ENCODE data around the gene DNAJC12. TPM values are rescaled to one million over a fixed set of nuclear protein-coding genes. Genes with fewer than 3 reads are reported as not detected.
"Not testable (repeated sequence)": the region's sequence is repeated elsewhere in the genome, so short reads cannot be mapped to it uniquely, and the experiment has no call there.

The DNAJC12 gene
- total and polyA plus RNA-seq, 11 donors = 1.5 to 6.5 (median 4.8) TPM

- Histone ChIP-seq H3K4me1 (peaks cover 0 to 13% (median 0%) of the 10 kb centered on the region in 12 donors), H3K9me3 (no peaks in the 10 kb centered on the region), H3K27ac (no peak overlapping the region), H3K36me3 (no peaks in the 10 kb centered on the region), H3K27me3 (no peaks in the 10 kb centered on the region), H3K4me3 (no peak overlapping the region)
- intact Hi-C loops (cut with DNase I) = loop anchor here in 5 of 10 donors (5.0 to 10.0 kb wide), 3 partner anchors 115 to 850 kb away; no protein-coding TSS in a partner anchor
- ATAC-seq (no peak), DNase-seq (no peak)
- TF ChIP-seq CTCF (IDR thresholded peaks at IDR 0.05) (no peak), POLR2A (IDR thresholded peaks at IDR 0.05) (no peak)
- 49 to 68% (median 61%) methylated on average over 2 of the region's 2 CpGs for WGBS, 4 donors
Observed at GRCh38 chr10:67782530-67782929, 55.5 kb downstream of the DNAJC12 start.

- Histone ChIP-seq H3K4me1 (peaks cover 0 to 13% (median 0%) of the 10 kb centered on the region in 12 donors), H3K27ac (no peak overlapping the region), H3K27me3 (no peaks in the 10 kb centered on the region), H3K36me3 (no peaks in the 10 kb centered on the region), H3K9me3 (no peaks in the 10 kb centered on the region), H3K4me3 (no peak overlapping the region)
- no peak for DNase-seq
- intact Hi-C loops (cut with DNase I) = loop anchor here in 8 of 10 donors (1.0 to 10.0 kb wide), 7 partner anchors 84 to 849 kb away; partner anchors contain the start of gene CTNNA3 (in 2 of the 8)
- no peak for TF ChIP-seq POLR2A (IDR thresholded peaks at IDR 0.05)
- no peak for TF ChIP-seq CTCF (IDR thresholded peaks at IDR 0.05)
- no peak for ATAC-seq
- WGBS, 4 donors = 48 to 59% (median 53%) methylated on average over 4 of the region's 4 CpGs
Observed at GRCh38 chr10:67780759-67781538, 57.0 kb downstream of the DNAJC12 start.

- not testable (repeated sequence) for DNase-seq, H3K27ac ChIP-seq, H3K4me3 ChIP-seq, H3K36me3 ChIP-seq, H3K27me3 ChIP-seq, H3K9me3 ChIP-seq, ATAC-seq
- TF ChIP-seq CTCF (IDR thresholded peaks at IDR 0.05) = peak in 1 of 12 donors; percentile 7
- peaks cover 0 to 13% (median 0%) of the 10 kb centered on the region in 12 donors for H3K4me1 ChIP-seq
- WGBS, 4 donors = 47 to 57% (median 50%) methylated on average over 5 of the region's 5 CpGs
- intact Hi-C loops (cut with DNase I) = loop anchor here in 8 of 10 donors (1.0 to 10.0 kb wide), 7 partner anchors 83 to 848 kb away; partner anchors contain the start of gene CTNNA3 (in 2 of the 8)
Observed at GRCh38 chr10:67780204-67780621, 57.8 kb downstream of the DNAJC12 start.

- 0 to 1% (median 1%) methylated on average over 4 of the region's 4 CpGs for WGBS, 4 donors
Observed at GRCh38 chr10:67779465-67780203, 58.4 kb downstream of the DNAJC12 start.

More at GRCh38 chr10:67779465-67780203, 58.4 kb downstream of the DNAJC12 start:
- Histone ChIP-seq H3K27me3 (no peaks in the 10 kb centered on the region), H3K4me1 (peaks cover 0 to 13% (median 0%) of the 10 kb centered on the region in 12 donors), H3K4me3 (peak overlapping the region in 1 of 12 donors; percentile 18), H3K27ac (no peak overlapping the region), H3K9me3 (no peaks in the 10 kb centered on the region), H3K36me3 (no peaks in the 10 kb centered on the region)
- intact Hi-C loops (cut with DNase I) = loop anchor here (1.0 to 10.0 kb wide), 12 partner anchors 81 to 847 kb away; partner anchors contain the start of gene CTNNA3 (in 7 of the 10)
- ATAC-seq = peak; percentile 58 to 87 (median 80)
- peak; percentile 73 to 90 (median 82) for TF ChIP-seq CTCF (IDR thresholded peaks at IDR 0.05)
- no peak for TF ChIP-seq POLR2A (IDR thresholded peaks at IDR 0.05)
- DNase-seq = peak in 4 of 5 donors; percentile 48 to 70 (median 57)

All from heart left ventricle (tissue), 16 donors.